ENCODE measurements around the gene FBXL20. TPM values are rescaled to one million over a fixed set of nuclear protein-coding genes. Genes with fewer than 3 reads are reported as not detected.
A peak's percentile ranks its signal among the peaks of the same experiment; 100 is the strongest.

FBXL20 gene
- total and polyA plus RNA-seq, 11 donors, result 3.1 to 21.9 (median 12.2) TPM

DNA sequence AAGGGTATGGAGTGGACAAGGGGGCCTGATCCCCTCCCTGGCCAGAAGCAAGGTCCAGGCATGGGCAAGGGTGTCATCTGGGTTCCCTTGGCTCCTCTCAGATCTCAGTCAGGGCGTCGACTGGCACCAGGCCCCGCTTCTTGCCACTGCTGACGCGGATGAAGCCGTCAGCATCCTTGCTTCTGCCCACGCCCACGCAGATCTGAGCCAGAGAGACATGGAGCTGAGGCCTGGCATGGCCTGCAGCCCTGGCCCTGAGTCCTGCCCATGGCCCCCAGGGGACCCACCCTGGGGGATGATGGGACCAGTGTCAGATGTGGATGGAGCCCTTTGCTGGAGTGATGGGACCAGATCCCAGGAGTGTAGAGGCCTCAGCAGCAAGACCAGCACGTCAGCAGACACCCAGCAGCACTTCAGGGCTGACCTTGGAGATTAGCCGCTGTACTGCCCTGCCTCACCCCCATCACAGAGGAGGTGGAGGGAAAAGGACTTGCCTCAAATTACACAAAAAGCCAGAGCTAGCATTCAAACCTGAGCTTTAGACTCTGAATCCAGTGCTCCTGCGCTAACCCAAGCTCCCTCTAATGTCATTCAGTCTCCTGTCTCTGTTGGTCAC is 189.1 kb downstream of the FBXL20 start:
- H3K27ac ChIP-seq, result no peak overlapping the region
- H3K36me3 ChIP-seq, result no peaks in the 10 kb centered on the region
- DNase-seq (no peak), ATAC-seq (peak in 2 of 4 donors; percentile 12 to 34)
- H3K9me3 ChIP-seq, result no peaks in the 10 kb centered on the region
- WGBS, 4 donors, result 70 to 84% (median 81%) methylated on average over 5 to 11 of the region's 11 CpGs
- peaks cover 0 to 9% (median 0%) of the 10 kb centered on the region in 9 donors for H3K27me3 ChIP-seq
- H3K4me3 ChIP-seq, result no peak overlapping the region
- peaks cover 3 to 23% (median 12%) of the 10 kb centered on the region in 12 donors for H3K4me1 ChIP-seq
- intact Hi-C loops (cut with DNase I), result no loop called here
- no peak for TF ChIP-seq POLR2A (IDR thresholded peaks at IDR 0.05)
- TF ChIP-seq, protein P1, sequence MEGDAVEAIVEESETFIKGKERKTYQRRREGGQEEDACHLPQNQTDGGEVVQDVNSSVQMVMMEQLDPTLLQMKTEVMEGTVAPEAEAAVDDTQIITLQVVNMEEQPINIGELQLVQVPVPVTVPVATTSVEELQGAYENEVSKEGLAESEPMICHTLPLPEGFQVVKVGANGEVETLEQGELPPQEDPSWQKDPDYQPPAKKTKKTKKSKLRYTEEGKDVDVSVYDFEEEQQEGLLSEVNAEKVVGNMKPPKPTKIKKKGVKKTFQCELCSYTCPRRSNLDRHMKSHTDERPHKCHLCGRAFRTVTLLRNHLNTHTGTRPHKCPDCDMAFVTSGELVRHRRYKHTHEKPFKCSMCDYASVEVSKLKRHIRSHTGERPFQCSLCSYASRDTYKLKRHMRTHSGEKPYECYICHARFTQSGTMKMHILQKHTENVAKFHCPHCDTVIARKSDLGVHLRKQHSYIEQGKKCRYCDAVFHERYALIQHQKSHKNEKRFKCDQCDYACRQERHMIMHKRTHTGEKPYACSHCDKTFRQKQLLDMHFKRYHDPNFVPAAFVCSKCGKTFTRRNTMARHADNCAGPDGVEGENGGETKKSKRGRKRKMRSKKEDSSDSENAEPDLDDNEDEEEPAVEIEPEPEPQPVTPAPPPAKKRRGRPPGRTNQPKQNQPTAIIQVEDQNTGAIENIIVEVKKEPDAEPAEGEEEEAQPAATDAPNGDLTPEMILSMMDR (IDR thresholded peaks at IDR 0.05), result no peak

DNA sequence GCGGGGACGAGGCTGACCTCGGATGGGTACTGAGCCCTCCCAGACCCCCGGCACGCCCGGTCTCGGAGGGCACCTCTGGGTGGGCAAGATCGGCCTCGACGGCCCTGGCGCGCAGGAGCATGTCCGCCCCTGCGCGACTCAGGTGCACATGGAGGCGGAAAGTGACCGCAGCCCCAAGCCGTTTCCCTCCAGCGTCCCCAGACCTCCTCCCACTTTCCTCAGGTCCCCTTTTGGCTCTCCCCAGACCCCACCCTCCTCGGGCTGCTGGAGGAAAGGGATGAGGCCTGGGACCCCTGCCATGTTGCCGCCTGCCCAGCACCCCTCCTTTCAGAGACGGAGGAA is 191.4 kb downstream of the FBXL20 start:
- TF ChIP-seq POLR2A (IDR thresholded peaks at IDR 0.05), result no peak
- TF ChIP-seq, protein P1 (IDR thresholded peaks at IDR 0.05), result no peak

DNA sequence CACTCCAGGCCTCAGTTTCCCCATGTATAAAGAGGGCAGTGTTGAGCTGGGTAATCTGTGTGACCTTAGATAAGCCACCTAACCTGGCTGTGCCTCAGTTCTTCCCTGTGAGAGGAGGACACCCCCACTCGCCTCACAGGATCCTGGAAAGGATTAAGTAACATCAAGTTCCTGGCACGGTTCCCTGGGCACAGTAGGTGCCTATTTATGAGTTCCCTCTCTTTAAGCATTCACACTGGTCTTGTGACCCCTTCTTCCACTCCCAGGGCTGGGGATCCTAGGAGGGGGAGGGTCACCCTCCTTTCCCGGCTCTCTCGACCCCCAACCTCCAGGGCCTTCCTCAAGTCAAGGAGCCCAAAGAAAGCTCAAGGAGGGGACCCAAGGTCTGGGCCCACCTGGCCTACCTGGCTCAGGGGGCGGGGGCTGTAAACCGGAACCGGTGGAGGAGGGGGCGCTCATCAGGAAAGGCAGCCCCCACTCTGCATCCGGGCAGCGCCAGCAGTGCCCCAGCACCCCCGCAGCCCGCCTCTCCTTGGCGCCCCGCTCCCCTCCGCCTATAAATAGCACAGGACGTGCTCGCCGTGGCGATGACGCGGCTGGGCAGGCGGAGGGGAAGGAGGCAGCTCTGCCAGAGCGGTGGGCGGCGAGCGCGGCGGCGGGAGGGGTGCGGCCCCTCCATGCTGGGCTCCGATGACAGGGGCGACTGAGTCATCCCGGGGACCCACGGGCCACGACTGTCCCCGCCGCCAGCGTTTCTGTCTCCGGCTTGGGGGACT is 191.9 kb downstream of the FBXL20 start:
- H3K9me3 ChIP-seq, result no peaks in the 10 kb centered on the region
- peak overlapping the region; percentile 20 to 59 (median 48) for H3K4me3 ChIP-seq
- H3K4me1 ChIP-seq, result peaks cover 3 to 23% (median 12%) of the 10 kb centered on the region in 12 donors

More for the DNA sequence above, 191.4 kb downstream of the FBXL20 start:
- no peaks in the 10 kb centered on the region for H3K9me3 ChIP-seq
- H3K4me1 ChIP-seq, result peaks cover 3 to 23% (median 12%) of the 10 kb centered on the region in 12 donors
- H3K27me3 ChIP-seq, result peaks cover 0 to 9% (median 0%) of the 10 kb centered on the region in 9 donors
- H3K4me3 ChIP-seq, result peak overlapping the region; percentile 20 to 59 (median 48)
- WGBS, 4 donors, result 7 to 18% (median 12%) methylated on average over 21 to 22 of the region's 22 CpGs
- H3K27ac ChIP-seq, result peak overlapping the region in 5 of 12 donors; percentile 43 to 78 (median 49)
- DNase-seq, result no peak
- peaks cover 0 to 3% (median 2%) of the 10 kb centered on the region in 9 donors for H3K36me3 ChIP-seq
- intact Hi-C loops (cut with DNase I), result no loop called here
- ATAC-seq, result no peak

More for the DNA sequence above, 191.9 kb downstream of the FBXL20 start:
- H3K36me3 ChIP-seq, result peaks cover under 1 to 9% (median 8%) of the 10 kb centered on the region in 9 donors
- peak overlapping the region in 7 of 12 donors; percentile 20 to 78 (median 49) for H3K27ac ChIP-seq
- TF ChIP-seq, protein P1 (IDR thresholded peaks at IDR 0.05), result no peak
- TF ChIP-seq POLR2A (IDR thresholded peaks at IDR 0.05), result peak in 1 of 2 donors; percentile 42
- peak; percentile 72 to 90 (median 79) for DNase-seq
- peaks cover 0 to 9% (median 0%) of the 10 kb centered on the region in 9 donors for H3K27me3 ChIP-seq
- intact Hi-C loops (cut with DNase I), result loop anchor here in 6 of 10 donors (2.0 to 5.0 kb wide), 2 partner anchors 23 to 33 kb away; no protein-coding TSS in a partner anchor
- WGBS, 4 donors, result 2 to 6% (median 4%) methylated on average over 15 to 39 of the region's 39 CpGs
- peak; percentile 49 to 86 (median 79) for ATAC-seq
